Measurements from ENCODE around the gene SFTA2.

Gene SFTA2

GRCh38 chr6:30889921-30890645 lies 41.9 kb downstream of the SFTA2 start:
- no peaks in the 10 kb centered on the region for H3K9me3 ChIP-seq (ENCODE audit: insufficient read depth, low read depth, low read length)
- no peak overlapping the region for H3K9ac ChIP-seq (ENCODE audit: low read depth, low read length)
- H3K27me3 ChIP-seq (ENCODE audit: insufficient read depth, low read length) = no peaks in the 10 kb centered on the region
- peaks cover 73% of the 10 kb centered on the region for H3K36me3 ChIP-seq (ENCODE audit: insufficient read depth, low read length)
- no peak overlapping the region for H3K4me3 ChIP-seq (ENCODE audit: low read length)
- H3K4me1 ChIP-seq (ENCODE audit: insufficient read depth, low read length) = peaks cover 31% of the 10 kb centered on the region
- 90% methylated on average over 14 of the region's 14 CpGs for WGBS
- H3K27ac ChIP-seq (ENCODE audit: low read depth, low read length) = 0 out of 2 replicates have a peak overlapping the region, but pooled peaks have one; percentile 29

GRCh38 chr6:30889496-30889885 lies 42.5 kb downstream of the SFTA2 start:
- 79% methylated on average over 4 of the region's 4 CpGs for whole genome bisulfite sequencing
- peaks cover 67% of the 10 kb centered on the region for H3K36me3 ChIP-seq (ENCODE audit: insufficient read depth, low read length)
- no peaks in the 10 kb centered on the region for H3K9me3 ChIP-seq (ENCODE audit: insufficient read depth, low read depth, low read length)
- no peak overlapping the region for H3K27ac ChIP-seq (ENCODE audit: low read depth, low read length)
- H3K9ac ChIP-seq (ENCODE audit: low read depth, low read length) = no peak overlapping the region
- no peak overlapping the region for H3K4me3 ChIP-seq (ENCODE audit: low read length)
- H3K27me3 ChIP-seq (ENCODE audit: insufficient read depth, low read length) = no peaks in the 10 kb centered on the region
- H3K4me1 ChIP-seq (ENCODE audit: insufficient read depth, low read length) = peaks cover 32% of the 10 kb centered on the region

GRCh38 chr6:30888816-30889495 lies 43.0 kb downstream of the SFTA2 start:
- no peak overlapping the region for H3K4me3 ChIP-seq (ENCODE audit: low read length)
- 95% methylated on average over 18 of the region's 18 CpGs for WGBS
- no peaks in the 10 kb centered on the region for H3K9me3 ChIP-seq (ENCODE audit: insufficient read depth, low read depth, low read length)
- peaks cover 32% of the 10 kb centered on the region for H3K4me1 ChIP-seq (ENCODE audit: insufficient read depth, low read length)
- no peaks in the 10 kb centered on the region for H3K27me3 ChIP-seq (ENCODE audit: insufficient read depth, low read length)
- no peak overlapping the region for H3K27ac ChIP-seq (ENCODE audit: low read depth, low read length)
- peaks cover 62% of the 10 kb centered on the region for H3K36me3 ChIP-seq (ENCODE audit: insufficient read depth, low read length)
- H3K9ac ChIP-seq (ENCODE audit: low read depth, low read length) = no peak overlapping the region

- Histone ChIP-seq H3K4me1 (ENCODE audit: insufficient read depth, low read length) (peaks cover 32% of the 10 kb centered on the region), H3K36me3 (ENCODE audit: insufficient read depth, low read length) (peaks cover 54% of the 10 kb centered on the region), H3K4me3 (ENCODE audit: low read length) (no peak overlapping the region), H3K27ac (ENCODE audit: low read depth, low read length) (no peak overlapping the region), H3K9ac (ENCODE audit: low read depth, low read length) (no peak overlapping the region), H3K27me3 (ENCODE audit: insufficient read depth, low read length) (no peaks in the 10 kb centered on the region), H3K9me3 (ENCODE audit: insufficient read depth, low read depth, low read length) (no peaks in the 10 kb centered on the region)
- 77% methylated on average over 6 of the region's 6 CpGs for WGBS
Measured at GRCh38 chr6:30887901-30888815, 43.8 kb downstream of the SFTA2 start.

GRCh38 chr6:30886897-30887255 lies 45.1 kb downstream of the SFTA2 start:
- H3K9me3 ChIP-seq (ENCODE audit: insufficient read depth, low read depth, low read length) = no peaks in the 10 kb centered on the region
- H3K9ac ChIP-seq (ENCODE audit: low read depth, low read length) = no peak overlapping the region
- H3K27me3 ChIP-seq (ENCODE audit: insufficient read depth, low read length) = no peaks in the 10 kb centered on the region
- peaks cover 40% of the 10 kb centered on the region for H3K4me1 ChIP-seq (ENCODE audit: insufficient read depth, low read length)
- H3K27ac ChIP-seq (ENCODE audit: low read depth, low read length) = peak overlapping the region; percentile 89
- peak overlapping the region; percentile 72 for H3K4me3 ChIP-seq (ENCODE audit: low read length)
- peaks cover 41% of the 10 kb centered on the region for H3K36me3 ChIP-seq (ENCODE audit: insufficient read depth, low read length)

GRCh38 chr6:30885999-30886896 lies 45.7 kb downstream of the SFTA2 start:
- Histone ChIP-seq H3K27me3 (ENCODE audit: insufficient read depth, low read length) (no peaks in the 10 kb centered on the region), H3K4me3 (ENCODE audit: low read length) (peak overlapping the region; percentile 72), H3K9me3 (ENCODE audit: insufficient read depth, low read depth, low read length) (no peaks in the 10 kb centered on the region), H3K36me3 (ENCODE audit: insufficient read depth, low read length) (peaks cover 35% of the 10 kb centered on the region), H3K4me1 (ENCODE audit: insufficient read depth, low read length) (peaks cover 46% of the 10 kb centered on the region), H3K9ac (ENCODE audit: low read depth, low read length) (peak overlapping the region; percentile 61), H3K27ac (ENCODE audit: low read depth, low read length) (peak overlapping the region; percentile 89)
- 5% methylated on average over 18 of the region's 18 CpGs for WGBS

- no peaks in the 10 kb centered on the region for H3K27me3 ChIP-seq (ENCODE audit: insufficient read depth, low read length)
- peaks cover 49% of the 10 kb centered on the region for H3K4me1 ChIP-seq (ENCODE audit: insufficient read depth, low read length)
- H3K27ac ChIP-seq (ENCODE audit: low read depth, low read length) = peak overlapping the region; percentile 89
- peak overlapping the region; percentile 61 for H3K9ac ChIP-seq (ENCODE audit: low read depth, low read length)
- H3K36me3 ChIP-seq (ENCODE audit: insufficient read depth, low read length) = peaks cover 28% of the 10 kb centered on the region
- WGBS = 28% methylated on average over 7 of the region's 7 CpGs
- H3K4me3 ChIP-seq (ENCODE audit: low read length) = peak overlapping the region; percentile 72
- H3K9me3 ChIP-seq (ENCODE audit: insufficient read depth, low read depth, low read length) = no peaks in the 10 kb centered on the region
Measured at GRCh38 chr6:30885481-30885998, 46.4 kb downstream of the SFTA2 start.

GRCh38 chr6:30884521-30885480 lies 47.2 kb downstream of the SFTA2 start:
- no peaks in the 10 kb centered on the region for H3K27me3 ChIP-seq (ENCODE audit: insufficient read depth, low read length)
- H3K36me3 ChIP-seq (ENCODE audit: insufficient read depth, low read length) = peaks cover 20% of the 10 kb centered on the region
- H3K9ac ChIP-seq (ENCODE audit: low read depth, low read length) = peak overlapping the region; percentile 61
- no peaks in the 10 kb centered on the region for H3K9me3 ChIP-seq (ENCODE audit: insufficient read depth, low read depth, low read length)
- peaks cover 54% of the 10 kb centered on the region for H3K4me1 ChIP-seq (ENCODE audit: insufficient read depth, low read length)
- WGBS = 3% methylated on average over 59 of the region's 59 CpGs
- H3K4me3 ChIP-seq (ENCODE audit: low read length) = peak overlapping the region; percentile 72
- peak overlapping the region; percentile 89 for H3K27ac ChIP-seq (ENCODE audit: low read depth, low read length)

GRCh38 chr6:30883685-30884520 lies 48.1 kb downstream of the SFTA2 start, which contains the start of gene DDR1:
Gene DDR1 (plus strand): TSS chr6:30884519. CDS start chr6:30888730, 4,211 bp downstream.
- H3K9ac ChIP-seq (ENCODE audit: low read depth, low read length) = peak within 1 kb of the TSS; percentile 61
- H3K4me3 ChIP-seq (ENCODE audit: low read length) = peak within 1 kb of the TSS; percentile 72
- H3K36me3 ChIP-seq (ENCODE audit: insufficient read depth, low read length) = peaks cover 11% of the 10 kb centered on the region
- peak within 1 kb of the TSS; percentile 89 for H3K27ac ChIP-seq (ENCODE audit: low read depth, low read length)
- H3K27me3 ChIP-seq (ENCODE audit: insufficient read depth, low read length) = no peaks in the 10 kb centered on the region
- WGBS = 3% methylated on average over 62 of the region's 62 CpGs
- peaks cover 57% of the 10 kb centered on the region for H3K4me1 ChIP-seq (ENCODE audit: insufficient read depth, low read length)
- H3K9me3 ChIP-seq (ENCODE audit: insufficient read depth, low read depth, low read length) = no peaks in the 10 kb centered on the region
